Kidney (tissue), 14 donors: ENCODE results near the gene CAPN15. TPM values are rescaled to one million over a fixed set of nuclear protein-coding genes. Genes with fewer than 3 reads are reported as not detected.

Source experiments
- DNase-seq, 5 donors: peaks; one replicate each; pipeline ENCODE4 v3.0.0-alpha.2; 2013 to 2020
- FAIRE-seq: peaks from 2 replicates; lab custom pipeline; 2012; peaks lifted over from hg19 to GRCh38; lab: Jason Lieb, UNC
- H3K27ac ChIP-seq, 2 donors: one replicate each; pipeline ENCODE4 v1.7.0; 2013; ENCODE audit warnings: low read depth in 2 of 2, low read length in 2 of 2, inconsistent platforms in 1 of 2
- H3K27me3 ChIP-seq: one replicate; pipeline ENCODE4 v1.7.1; 2013; ENCODE audit warnings: low read length, inconsistent platforms; ENCODE audit not compliant: control insufficient read depth, insufficient read depth
- H3K36me3 ChIP-seq, 3 donors: one replicate each; pipeline versions ENCODE4 v1.7.0 to v1.7.1; 2013; ENCODE audit warnings: low read length in 3 of 3, control low read depth in 1 of 3, inconsistent platforms in 1 of 3; ENCODE audit not compliant: insufficient read depth in 3 of 3, control insufficient read depth in 2 of 3
- H3K4me1 ChIP-seq, 3 donors: one replicate each; pipeline versions ENCODE4 v1.7.0 to v1.7.1; 2013; ENCODE audit warnings: low read length in 3 of 3, inconsistent platforms in 1 of 3, low read depth in 1 of 3; ENCODE audit not compliant: control insufficient read depth in 2 of 3, insufficient read depth in 2 of 3
- H3K4me3 ChIP-seq, 3 donors: one replicate each; pipeline versions ENCODE4 v1.7.0 to v1.8.1; 2013; ENCODE audit warnings: low read length in 3 of 3, control low read depth in 1 of 3, inconsistent platforms in 1 of 3
- H3K9ac ChIP-seq, 3 donors: one replicate each; pipeline versions ENCODE4 v1.7.0 to v1.7.1; 2013; ENCODE audit warnings: low read length in 3 of 3, control low read depth in 1 of 3, inconsistent platforms in 1 of 3
- H3K9me3 ChIP-seq, 3 donors: one replicate each; pipeline versions ENCODE4 v1.7.0 to v1.7.1; 2013; ENCODE audit warnings: low read length in 3 of 3, control low read depth in 1 of 3, inconsistent platforms in 1 of 3; ENCODE audit not compliant: control insufficient read depth in 2 of 3, insufficient read depth in 1 of 3
- intact Hi-C: fragments of 100-400 bp; cut with DNase I; formaldehyde crosslinking; loops from one replicate; pipeline ENCODE4 v1.11.1; 2022
- polyA plus RNA-seq: library from polyadenylated mRNA; stranded (reverse); fragments of 350-450 nt; fragmentation: Illumina TruSeq; extraction: RNeasy Lipid Tissue Mini Kit (QIAGEN cat#74804); gene quantifications from one replicate; pipeline ENCODE4 v1.2.3, GENCODE V29; 2014; ENCODE audit warnings: low read depth, low replicate concordance; ENCODE audit not compliant: insufficient read depth
- total RNA-seq: library from RNA; stranded (reverse); fragmentation: NEBNext Ultra II Directional; extraction: Animal tissue kit (Norgen Biotek cat#: 25700); gene quantifications from one replicate; pipeline ENCODE4 v1.2.1, GENCODE V29; 2021
- TF ChIP-seq, protein P1 (sequence below): IDR thresholded peaks from 3 replicates; pipeline ENCODE4 v1.5.1; 2012; ENCODE audit warnings: mild to moderate bottlenecking, moderate library complexity, borderline replicate concordance; ENCODE audit not compliant: insufficient read depth; ENCODE audit errors: extremely low read depth
- donor health status: control.
- donor health status: control.
- donor health status: control.
- donor health status: control.
- donor health status: control.
- donor health status: DM: yes; HTN: yes; CAD: no.
- donor health status: Normal renal cell carcinoma (clear cell type).

CAPN15 gene
- total and polyA plus RNA-seq, 2 donors from 2014 or later = 17.9 to 52.9 TPM

- Histone ChIP-seq H3K4me3 (no peak overlapping the region), H3K9me3 (no peaks in the 10 kb centered on the region), H3K27ac (peak overlapping the region in 1 of 2 donors; percentile 51), H3K36me3 (no peaks in the 10 kb centered on the region), H3K9ac (no peak overlapping the region), H3K27me3 (no peaks in the 10 kb centered on the region), H3K4me1 (peaks cover 0 to 3% (median 0%) of the 10 kb centered on the region in 3 donors)
- DNase-seq (no peak), FAIRE-seq (no peak)
- intact Hi-C loops = no loop called here
- TF ChIP-seq, protein P1, sequence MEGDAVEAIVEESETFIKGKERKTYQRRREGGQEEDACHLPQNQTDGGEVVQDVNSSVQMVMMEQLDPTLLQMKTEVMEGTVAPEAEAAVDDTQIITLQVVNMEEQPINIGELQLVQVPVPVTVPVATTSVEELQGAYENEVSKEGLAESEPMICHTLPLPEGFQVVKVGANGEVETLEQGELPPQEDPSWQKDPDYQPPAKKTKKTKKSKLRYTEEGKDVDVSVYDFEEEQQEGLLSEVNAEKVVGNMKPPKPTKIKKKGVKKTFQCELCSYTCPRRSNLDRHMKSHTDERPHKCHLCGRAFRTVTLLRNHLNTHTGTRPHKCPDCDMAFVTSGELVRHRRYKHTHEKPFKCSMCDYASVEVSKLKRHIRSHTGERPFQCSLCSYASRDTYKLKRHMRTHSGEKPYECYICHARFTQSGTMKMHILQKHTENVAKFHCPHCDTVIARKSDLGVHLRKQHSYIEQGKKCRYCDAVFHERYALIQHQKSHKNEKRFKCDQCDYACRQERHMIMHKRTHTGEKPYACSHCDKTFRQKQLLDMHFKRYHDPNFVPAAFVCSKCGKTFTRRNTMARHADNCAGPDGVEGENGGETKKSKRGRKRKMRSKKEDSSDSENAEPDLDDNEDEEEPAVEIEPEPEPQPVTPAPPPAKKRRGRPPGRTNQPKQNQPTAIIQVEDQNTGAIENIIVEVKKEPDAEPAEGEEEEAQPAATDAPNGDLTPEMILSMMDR = no peak
Observed at GRCh38 chr16:543301-544164, 16.0 kb downstream of the CAPN15 start.

DNA sequence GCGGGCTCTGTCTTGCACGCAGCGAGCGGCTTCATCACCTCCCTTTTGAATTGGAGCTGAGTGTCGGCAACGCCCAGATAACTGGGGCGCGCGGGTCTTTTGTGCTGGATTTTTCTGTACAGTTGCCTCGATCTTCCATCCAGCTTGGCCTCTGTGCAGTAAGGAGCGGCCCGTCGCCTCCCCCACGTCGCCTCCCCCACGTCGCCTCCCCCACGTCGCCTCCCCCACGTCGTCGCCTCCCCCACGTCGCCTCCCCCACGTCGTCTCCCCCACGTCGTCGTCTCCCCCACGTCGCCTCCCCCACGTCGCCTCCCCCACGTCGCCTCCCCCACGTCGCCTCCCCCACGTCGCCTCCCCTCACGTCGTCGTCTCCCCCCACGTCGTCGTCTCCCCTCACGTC, 17.0 kb downstream of the CAPN15 start:
- H3K27ac ChIP-seq = no peak overlapping the region
- no peak overlapping the region for H3K4me3 ChIP-seq
- FAIRE-seq = no peak
- no peaks in the 10 kb centered on the region for H3K36me3 ChIP-seq
- H3K9me3 ChIP-seq = no peaks in the 10 kb centered on the region
- no peak overlapping the region for H3K9ac ChIP-seq
- intact Hi-C loops = no loop called here
- H3K4me1 ChIP-seq = peaks cover 0 to 3% (median 0%) of the 10 kb centered on the region in 3 donors
- no peaks in the 10 kb centered on the region for H3K27me3 ChIP-seq
- no peak for DNase-seq
- TF ChIP-seq, protein P1 = no peak

DNA sequence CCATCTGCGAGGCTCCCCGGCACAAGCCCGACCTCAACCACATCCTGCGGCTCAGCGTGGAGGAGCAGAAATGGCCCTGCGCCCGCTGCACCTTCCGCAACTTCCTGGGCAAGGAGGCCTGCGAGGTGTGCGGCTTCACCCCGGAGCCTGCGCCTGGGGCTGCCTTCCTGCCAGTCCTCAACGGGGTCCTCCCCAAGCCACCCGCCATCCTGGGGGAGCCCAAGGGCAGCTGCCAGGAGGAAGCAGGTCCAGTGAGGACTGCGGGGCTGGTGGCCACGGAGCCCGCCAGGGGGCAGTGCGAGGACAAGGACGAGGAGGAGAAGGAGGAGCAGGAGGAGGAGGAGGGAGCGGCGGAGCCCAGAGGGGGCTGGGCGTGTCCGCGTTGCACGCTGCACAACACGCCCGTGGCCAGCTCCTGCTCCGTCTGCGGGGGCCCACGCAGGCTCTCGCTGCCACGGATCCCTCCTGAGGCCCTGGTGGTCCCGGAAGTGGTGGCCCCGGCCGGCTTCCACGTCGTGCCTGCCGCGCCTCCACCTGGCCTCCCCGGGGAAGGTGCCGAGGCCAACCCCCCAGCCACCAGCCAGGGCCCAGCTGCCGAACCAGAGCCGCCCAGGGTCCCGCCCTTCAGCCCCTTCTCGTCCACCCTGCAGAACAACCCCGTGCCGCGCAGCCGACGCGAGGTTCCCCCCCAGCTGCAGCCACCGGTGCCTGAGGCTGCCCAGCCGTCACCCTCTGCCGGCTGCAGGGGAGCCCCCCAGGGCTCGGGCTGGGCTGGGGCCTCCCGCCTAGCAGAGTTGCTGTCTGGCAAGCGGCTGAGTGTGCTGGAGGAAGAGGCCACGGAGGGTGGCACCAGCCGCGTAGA, 19.6 kb downstream of the CAPN15 start:
- H3K9me3 ChIP-seq = no peaks in the 10 kb centered on the region
- TF ChIP-seq, protein P1 = peak; percentile 48
- FAIRE-seq = no peak
- intact Hi-C loops = no loop called here
- DNase-seq = peak; percentile 51 to 90 (median 77)
- H3K36me3 ChIP-seq = peaks cover 0 to 2% (median 0%) of the 10 kb centered on the region in 3 donors
- H3K9ac ChIP-seq = no peak overlapping the region
- no peaks in the 10 kb centered on the region for H3K27me3 ChIP-seq
- H3K4me3 ChIP-seq = no peak overlapping the region
- peaks cover 0 to 3% (median 0%) of the 10 kb centered on the region in 3 donors for H3K4me1 ChIP-seq
- no peak overlapping the region for H3K27ac ChIP-seq
